H1 (cell line): ENCODE results near the gene MEF2C. TPM values are rescaled to one million over a fixed set of nuclear protein-coding genes. Genes with fewer than 3 reads are reported as not detected.

Experiments
- CBX5 ChIP-seq: fragments of 300-800, 300-1000 bp; sonication (generic); IDR thresholded peaks from 2 replicates; pipeline ENCODE4 v1.7.1; 2016; ENCODE audit warnings: antibody characterized with exemption, low read length, low read depth
- EZH2 ChIP-seq: fragments of 200-600 bp; sonication (generic); IDR thresholded peaks from 2 replicates; pipeline ENCODE4 v1.7.1; 2012; ENCODE audit warnings: low read depth, mild to moderate bottlenecking, moderate library complexity, low read length, inconsistent platforms; ENCODE audit not compliant: severe bottlenecking
- HDAC2 ChIP-seq, 2 experiments: fragments of 300-600 bp in 1 of 2; sonication (generic) in 1 of 2; IDR thresholded peaks; 2 replicates each; pipeline ENCODE4 v1.6.1; 2011 to 2012; ENCODE audit warnings: low read depth in 2 of 2, low read length in 2 of 2, mild to moderate bottlenecking in 2 of 2, moderate library complexity in 2 of 2, borderline replicate concordance in 1 of 2, inconsistent platforms in 1 of 2
- JUND ChIP-seq: IDR thresholded peaks from 2 replicates; pipeline ENCODE4 v1.6.1; 2011; ENCODE audit warnings: mild to moderate bottlenecking, improper control_type of control experiment, low read length
- POU5F1 ChIP-seq: IDR thresholded peaks from 2 replicates; pipeline ENCODE4 v1.6.1; 2011; ENCODE audit warnings: low read depth, mild to moderate bottlenecking, low read length, moderate library complexity
- polyA plus RNA-seq, 7 experiments: library from polyadenylated mRNA; depleted of rRNA in 3 of 7; stranded (reverse) in 5 of 7; unstranded in 2 of 7; fragments of >200 nt in 5 of 7; fragments of 200-250 nt in 2 of 7; gene quantifications; 1 replicate in 5 of 7; 2 replicates in 1 of 7; 4 replicates in 1 of 7; pipeline versions ENCODE4 v1.2.1 to v1.2.3, GENCODE V29; 2011 to 2013; ENCODE audit warnings: missing spikeins in 2 of 7, mixed read lengths in 2 of 7
- total RNA-seq: library from RNA; stranded (reverse); fragmentation: NEBNext Ultra II Directional; extraction: Animal tissue kit (Norgen Biotek cat#: 25700); gene quantifications from 2 replicates; pipeline ENCODE4 v1.2.1, GENCODE V29; 2021

The MEF2C gene
- total and polyA plus RNA-seq, 2 of the 8 experiments (the other 6 are each of a cell fraction or from before 2014, with no cell fraction given): 0.59 to 0.99 TPM

- TF ChIP-seq POU5F1 (no peak), CBX5 (no peak), HDAC2 (IDR thresholded peaks at IDR 0.05; ENCODE audit: borderline replicate concordance in 1 of 2, low read depth in 2 of 2, low read length in 2 of 2) (no peak), JUND (no peak), EZH2 (no peak)
Measured at GRCh38 chr5:88785746-88786565, 97.0 kb downstream of the MEF2C start (continued).
